Ovary (tissue), 3 donors: Measurements from ENCODE around the gene EGF.

Experiments used
- CTCF ChIP-seq, 3 donors: fragments of 450-650 bp in 2 of 3; fragments of 200-600 bp in 1 of 3; IDR thresholded peaks; one replicate each; pipeline versions ENCODE4 v1.5.1 to v1.8.0; 2016 to 2022; ENCODE audit warnings: antibody characterized with exemption in 3 of 3, mild to moderate bottlenecking in 1 of 3
- EP300 ChIP-seq: sonication (generic); formaldehyde crosslinking; IDR thresholded peaks from one replicate; pipeline ENCODE4 v1.6.1; 2017; ENCODE audit warnings: antibody characterized with exemption
- POLR2A ChIP-seq: fragments of 450-650 bp; IDR thresholded peaks from one replicate; pipeline ENCODE4 v1.6.1; 2017; ENCODE audit warnings: antibody characterized with exemption, mild to moderate bottlenecking, moderate library complexity
- donor health status: DM: no; HTN: no; CAD: no.

GRCh38 chr4:109925396-109925795, 12.7 kb downstream of the EGF start:
- TF ChIP-seq CTCF (IDR thresholded peaks at IDR 0.05) (no peak), POLR2A (no peak), EP300 (no peak)
